Stimulated activated CD4-positive, alpha-beta T cell treated with anti-CD3 and anti-CD28 coated beads, Interleukin-2, amount 100 ng/mL, for 24 hours (primary cell): ENCODE measurements around the gene ASB4.

Experiments
- DNase-seq, 2 donors: peaks; one replicate each; pipeline ENCODE4 v3.0.0-alpha.2; 2020

Gene ASB4

GRCh38 chr7:95558864-95559263, 73.1 kb downstream of the ASB4 start:
- DNase-seq = no peak

GRCh38 chr7:95560674-95561073, 74.9 kb downstream of the ASB4 start:
- no peak for DNase-seq

GRCh38 chr7:95569720-95570119, 84.0 kb downstream of the ASB4 start:
- no peak for DNase-seq

- DNase-seq = no peak
Observed at GRCh38 chr7:95577137-95577536, 91.4 kb downstream of the ASB4 start.

- no peak for DNase-seq
Observed at GRCh38 chr7:95578299-95578855, 92.6 kb downstream of the ASB4 start.

GRCh38 chr7:95579318-95579717, 93.6 kb downstream of the ASB4 start:
- DNase-seq = no peak

- DNase-seq = no peak
Observed at GRCh38 chr7:95581467-95581866, 95.7 kb downstream of the ASB4 start.

GRCh38 chr7:95582578-95583293, 97.0 kb downstream of the ASB4 start:
- no peak for DNase-seq

GRCh38 chr7:95583834-95584621, 98.3 kb downstream of the ASB4 start:
- no peak for DNase-seq

- no peak for DNase-seq
Observed at GRCh38 chr7:95584769-95585425, 99.2 kb downstream of the ASB4 start.

GRCh38 chr7:95585426-95585789, 99.7 kb downstream of the ASB4 start:
- DNase-seq = no peak

GRCh38 chr7:95586951-95587301, 101.2 kb downstream of the ASB4 start:
- no peak for DNase-seq

- DNase-seq = no peak
Observed at GRCh38 chr7:95589031-95589430, 103.3 kb downstream of the ASB4 start.

GRCh38 chr7:95589766-95590165, 104.0 kb downstream of the ASB4 start:
- no peak for DNase-seq
